Cortex of kidney (tissue), 1 donor: Measurements from ENCODE around the gene HLTF.

Experiments
- DNase-seq: peaks from one replicate; lab custom pipeline; 2025; lab: John Stamatoyannopoulos, UW

The HLTF gene

GRCh38 chr3:149016669-149017541 lies 69.4 kb downstream of the HLTF start:
- no peak for DNase-seq

DNA sequence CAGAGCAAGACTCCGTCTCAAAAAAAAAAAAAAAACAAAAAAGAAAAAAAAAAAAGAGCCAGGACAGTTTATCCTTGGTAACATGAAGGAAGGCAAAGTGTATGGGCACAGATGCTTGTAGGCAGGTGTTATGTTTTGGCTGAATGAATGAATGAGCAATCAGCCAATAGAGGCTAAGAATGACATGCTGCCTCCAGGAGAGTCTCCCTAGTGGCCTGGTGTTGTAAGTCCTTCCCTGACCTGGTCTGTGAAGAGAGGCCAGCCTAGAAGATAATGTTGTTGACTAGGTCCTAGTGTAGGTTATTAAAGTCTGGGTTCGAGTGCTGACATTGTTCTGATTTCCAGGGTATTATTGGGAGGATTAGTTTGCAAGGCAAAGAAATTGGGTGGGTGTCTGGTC lies 70.1 kb downstream of the HLTF start:
- DNase-seq, result no peak

GRCh38 chr3:149015393-149015792 lies 70.9 kb downstream of the HLTF start:
- DNase-seq, result no peak

DNA sequence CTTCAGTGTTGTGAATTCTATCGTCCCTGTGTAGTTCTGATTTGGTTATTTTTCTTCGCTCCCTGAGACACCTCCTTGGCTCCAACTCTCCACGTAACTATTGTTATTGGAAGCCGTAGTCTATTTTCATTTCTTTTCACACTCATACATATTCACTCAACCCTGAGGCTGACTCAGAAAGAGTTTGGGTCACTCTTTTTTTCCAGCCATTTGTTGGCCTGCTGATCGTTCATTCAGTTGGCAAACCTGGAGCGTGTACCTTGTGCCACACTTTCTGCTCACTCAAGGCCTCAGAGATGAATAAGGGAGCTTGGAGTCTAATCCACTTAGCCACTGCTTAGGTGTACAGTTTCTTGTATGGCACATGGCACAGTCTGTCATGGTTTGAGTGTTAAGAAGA lies 72.6 kb downstream of the HLTF start:
- DNase-seq, result no peak

DNA sequence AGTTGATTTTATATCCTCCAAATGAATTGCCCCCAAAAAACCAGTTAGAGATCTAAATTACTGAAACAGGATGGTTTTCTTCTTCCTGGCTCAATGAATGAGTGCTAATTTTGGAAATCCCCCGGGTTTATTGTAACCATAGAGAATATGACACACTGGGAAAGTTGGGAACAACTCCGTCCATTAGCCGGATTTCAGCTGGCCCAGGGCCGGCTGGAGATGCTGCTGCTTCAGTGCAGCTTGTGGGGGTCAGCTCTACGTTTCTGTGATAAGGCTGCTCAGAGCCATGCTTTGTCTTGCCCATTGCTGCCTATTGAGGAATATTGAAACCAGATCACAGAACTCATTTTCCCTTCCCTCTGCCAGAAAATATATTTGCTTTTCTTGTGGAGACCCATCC lies 74.7 kb downstream of the HLTF start:
- DNase-seq, result no peak

DNA sequence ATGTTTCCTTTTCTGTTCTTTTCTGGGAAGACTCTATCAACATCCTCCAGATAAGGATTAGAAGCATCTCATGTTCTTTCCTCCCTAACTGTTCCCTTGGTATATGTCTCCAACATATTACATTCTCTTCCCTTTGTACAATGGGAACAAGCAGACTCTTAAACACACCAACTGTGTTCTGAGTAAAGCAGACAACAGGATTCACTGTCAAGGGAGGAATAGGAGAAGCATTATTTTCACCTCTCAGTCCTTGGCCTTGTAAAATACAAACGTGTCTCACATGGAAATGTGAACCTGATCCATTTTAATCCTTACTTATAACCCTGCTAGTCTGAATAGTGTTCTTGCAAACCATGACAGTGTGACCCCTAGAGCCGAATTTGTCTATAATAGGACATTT lies 75.4 kb downstream of the HLTF start:
- DNase-seq, result no peak

DNA sequence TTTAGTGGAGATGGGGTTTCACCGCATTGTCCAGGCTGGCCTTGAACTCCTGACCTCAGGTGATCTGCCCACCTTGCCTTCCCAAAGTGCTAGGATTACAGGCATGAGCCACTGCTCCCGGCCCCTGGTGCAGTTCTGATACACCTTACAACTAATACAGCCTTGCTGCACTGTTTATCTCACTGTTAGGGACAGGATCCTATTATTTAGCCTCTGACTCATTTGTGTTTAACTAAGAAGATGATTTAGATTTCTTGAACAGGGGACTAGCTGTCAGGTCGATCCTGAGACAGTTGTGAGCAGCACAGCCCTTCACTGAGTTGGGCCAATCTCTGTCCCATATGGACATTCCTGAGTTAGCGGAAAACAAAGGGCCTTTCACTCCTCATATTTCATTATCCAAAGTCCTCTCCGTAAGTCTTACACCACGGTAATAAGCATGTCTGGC lies 75.8 kb downstream of the HLTF start:
- DNase-seq, result no peak

GRCh38 chr3:149009732-149010131 lies 76.6 kb downstream of the HLTF start:
- no peak for DNase-seq

- DNase-seq, result no peak
Observed at GRCh38 chr3:149007567-149008257, 78.6 kb downstream of the HLTF start.

- no peak for DNase-seq
Observed at GRCh38 chr3:149005416-149005815, 80.9 kb downstream of the HLTF start.

DNA sequence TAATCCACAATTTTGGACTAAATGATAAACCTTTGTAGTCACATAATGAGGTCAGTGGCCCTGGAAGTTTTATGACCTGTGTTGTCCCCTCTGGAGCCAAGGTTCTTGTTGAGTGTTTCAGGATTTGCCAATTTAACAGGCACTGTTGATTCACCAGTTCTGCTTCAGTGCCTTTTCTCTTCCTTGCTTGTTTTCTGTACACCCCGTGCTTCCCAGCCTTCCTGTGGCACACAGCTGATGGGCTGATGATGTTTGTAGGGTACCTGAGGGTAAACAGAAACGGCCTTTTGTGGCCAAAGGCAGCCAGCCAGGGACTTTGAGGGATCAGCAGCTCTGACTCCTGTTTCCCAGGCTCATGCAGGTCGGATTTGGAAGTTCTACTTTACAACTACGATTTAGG lies 81.7 kb downstream of the HLTF start:
- DNase-seq, result no peak

DNA sequence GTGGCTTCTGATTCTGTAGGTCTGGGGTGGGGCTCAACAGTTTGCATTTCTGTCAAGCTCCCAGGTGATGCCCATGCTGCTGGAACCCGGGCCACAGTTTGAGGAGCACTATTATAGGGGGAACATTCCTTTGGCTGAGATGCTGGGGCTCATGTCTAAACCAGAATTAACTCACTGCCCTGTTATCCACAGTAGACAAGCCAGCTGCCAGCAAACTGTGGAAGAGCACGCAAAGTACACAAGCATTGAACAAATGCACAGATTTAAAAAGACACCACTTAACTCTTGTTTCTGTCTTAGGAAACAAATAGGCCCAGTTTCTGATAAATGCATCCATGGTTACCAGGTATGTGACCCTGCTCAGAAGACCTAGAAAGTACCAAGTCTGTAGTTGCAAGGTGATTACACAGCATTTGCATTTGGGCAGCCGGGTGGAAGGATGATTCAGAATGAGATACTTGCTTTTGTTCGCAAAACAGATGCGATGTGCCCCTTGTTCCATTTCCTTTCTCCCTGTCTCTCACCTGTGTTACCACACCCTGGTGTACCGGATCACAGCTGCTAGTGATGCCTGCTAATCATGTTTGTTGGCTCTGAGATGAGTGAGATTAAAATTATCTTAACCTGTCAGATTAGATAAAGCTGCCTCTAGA lies 82.6 kb downstream of the HLTF start:
- no peak for DNase-seq

- no peak for DNase-seq
Observed at GRCh38 chr3:149001727-149002126, 84.6 kb downstream of the HLTF start.

DNA sequence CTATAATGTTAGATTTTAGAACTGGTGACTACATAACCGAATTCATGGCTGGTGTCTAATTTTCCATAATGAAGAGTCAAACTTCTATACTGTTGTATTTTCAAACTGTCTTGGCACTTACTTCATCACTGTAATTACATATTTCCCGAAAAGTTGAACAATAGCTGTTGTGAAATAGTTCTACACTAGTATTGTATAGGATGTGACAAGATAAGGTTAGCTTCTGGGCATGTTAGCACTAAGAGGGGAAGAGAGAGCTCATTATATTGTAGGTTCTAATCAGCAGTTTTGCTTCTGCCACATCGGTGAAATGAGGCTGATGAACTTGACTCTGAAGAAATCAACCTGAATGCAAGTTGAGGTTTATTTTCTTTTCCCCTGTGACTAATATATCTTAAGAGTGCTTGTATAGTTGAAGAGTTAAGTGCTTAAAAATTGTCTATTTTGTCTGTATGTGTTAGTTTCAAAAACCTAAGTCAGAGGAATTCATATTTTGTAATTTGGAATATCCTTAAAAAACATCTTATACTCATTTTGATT lies 86.1 kb downstream of the HLTF start:
- no peak for DNase-seq

- DNase-seq, result no peak
Observed at GRCh38 chr3:148999806-149000205, 86.5 kb downstream of the HLTF start.

GRCh38 chr3:148998715-148999423 lies 87.5 kb downstream of the HLTF start:
- DNase-seq, result no peak

DNA sequence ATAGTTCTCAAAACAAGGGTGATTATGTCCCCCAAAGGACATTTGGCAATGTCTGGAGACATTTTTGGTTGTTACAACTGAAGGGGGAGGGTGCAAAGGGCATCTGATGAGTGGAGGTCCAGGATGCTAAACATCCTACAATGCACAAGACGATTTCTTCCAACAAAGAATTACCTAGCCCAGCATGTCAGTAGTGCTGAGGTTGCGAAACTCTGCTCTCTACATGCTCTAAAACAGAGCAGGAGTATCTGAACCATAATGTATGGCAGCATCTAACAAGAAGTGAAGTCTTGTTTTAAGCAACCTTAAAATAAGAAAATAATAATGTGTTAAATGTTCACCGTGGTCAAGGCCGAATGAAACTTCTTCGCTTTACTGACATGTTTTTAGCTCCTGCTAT lies 88.0 kb downstream of the HLTF start:
- DNase-seq, result no peak

- no peak for DNase-seq
Observed at GRCh38 chr3:148997623-148998022, 88.7 kb downstream of the HLTF start.

DNA sequence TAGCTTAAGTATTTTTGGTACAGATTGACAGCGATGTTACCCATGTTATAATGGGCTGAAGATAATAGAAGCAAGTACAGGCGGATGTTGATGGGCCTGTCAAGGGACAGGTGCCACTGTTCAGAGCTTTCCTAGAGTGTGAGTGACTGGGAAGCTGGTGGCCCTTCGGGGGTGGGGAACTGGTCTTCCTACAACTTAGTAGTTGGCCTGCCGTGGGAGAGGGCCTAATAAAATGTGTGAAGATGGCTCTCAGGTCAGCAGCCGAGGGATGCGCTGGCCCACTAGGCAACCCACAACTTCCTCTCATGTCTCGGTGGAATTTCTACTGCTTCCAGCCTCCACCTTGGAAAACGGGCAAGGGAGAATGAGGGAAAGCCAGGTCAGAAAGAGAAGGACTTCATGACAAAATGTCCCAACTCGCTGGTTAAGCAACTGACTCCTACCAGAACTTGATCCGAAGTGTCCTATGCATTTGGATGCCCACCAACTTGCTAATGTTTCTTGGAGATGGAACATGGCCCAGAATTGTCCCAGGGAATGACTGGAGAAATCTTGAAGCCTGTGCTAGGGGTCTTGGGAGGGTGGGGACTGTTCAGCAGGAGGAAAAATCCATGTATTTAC lies 93.6 kb downstream of the HLTF start:
- no peak for DNase-seq

DNA sequence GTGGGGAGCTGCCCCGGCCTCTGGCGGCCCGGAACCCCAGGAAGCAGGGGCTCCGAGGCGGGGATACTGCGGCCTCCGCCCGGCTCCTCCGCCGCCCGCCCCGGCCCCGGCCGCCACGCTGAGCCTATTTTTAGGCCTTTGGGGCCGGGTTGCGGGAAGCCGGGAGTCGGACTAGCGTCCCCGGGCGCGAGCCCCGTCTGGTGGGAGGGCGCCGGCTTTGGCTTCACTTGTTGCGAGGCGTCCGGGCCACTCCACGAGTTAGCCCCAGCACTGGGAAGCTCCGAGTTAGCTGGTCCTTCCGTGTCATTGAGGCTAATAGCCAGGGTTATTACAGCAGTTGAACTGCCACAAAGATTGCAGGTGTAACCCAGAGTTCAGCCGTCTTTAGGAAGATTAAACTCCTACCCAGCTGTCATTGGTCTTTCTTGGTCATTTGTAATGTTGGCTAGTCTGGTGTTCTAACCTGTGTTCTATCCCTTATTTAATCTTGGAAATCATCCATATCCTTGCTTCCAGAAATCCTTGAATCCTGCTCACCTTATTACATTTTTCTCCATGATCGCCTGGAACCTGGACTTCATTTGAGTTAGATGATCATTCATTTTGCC lies 94.2 kb downstream of the HLTF start:
- no peak for DNase-seq
